GM18870 (cell line): Measurements from ENCODE around the gene BRIX1.
A peak's percentile ranks its signal among the peaks of the same experiment; 100 is the strongest.
"Not testable (repeated sequence)": the region's sequence is repeated elsewhere in the genome, so short reads cannot be mapped to it uniquely, and the experiment has no call there.

ENCODE experiments used
- ATAC-seq: cut with Tn5 transposase; IDR thresholded peaks from one replicate; pipeline ENCODE4 v1.9.1; 2021; ENCODE audit warnings: moderate library complexity; ENCODE audit not compliant: unreplicated experiment

BRIX1 gene

DNA sequence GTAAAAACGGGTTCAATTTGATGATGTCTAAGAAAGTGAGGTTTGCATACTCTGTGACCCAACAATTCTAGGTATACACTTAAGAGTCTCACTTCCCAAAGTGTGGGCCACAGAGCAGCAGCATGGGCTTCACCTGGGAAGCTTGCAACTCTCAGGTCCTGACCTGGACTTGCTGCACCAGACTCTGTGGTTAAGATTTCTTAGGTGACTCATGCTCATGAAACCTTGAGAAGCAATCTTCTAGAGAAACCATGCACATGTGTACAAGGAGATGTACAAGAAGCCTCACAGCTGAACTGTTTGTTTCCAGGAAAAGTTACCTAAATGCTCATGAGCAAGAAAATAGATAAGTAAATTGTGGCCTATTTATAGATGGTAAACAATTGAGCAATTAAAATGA is 43.8 kb downstream of the BRIX1 start:
- ATAC-seq: peak; percentile 95

DNA sequence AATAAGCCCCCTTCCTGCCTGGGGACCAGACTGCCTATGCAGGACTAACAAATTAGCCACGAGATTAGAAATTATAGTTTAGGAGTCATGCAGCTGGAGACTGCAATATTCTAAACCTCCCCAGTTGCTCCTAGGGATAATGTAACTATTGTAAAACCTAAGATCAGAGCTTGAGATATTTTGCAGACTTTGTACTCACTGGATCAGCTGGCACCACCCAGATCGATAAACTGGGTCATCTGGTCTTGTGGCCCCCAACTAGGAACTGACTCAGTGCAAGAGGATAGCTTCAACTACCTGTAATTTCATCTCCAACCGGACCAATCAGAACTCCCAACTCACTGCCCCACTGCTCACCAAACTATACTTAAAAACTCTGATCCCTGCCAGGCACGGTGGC is 52.0 kb downstream of the BRIX1 start:
- ATAC-seq: no peak

DNA sequence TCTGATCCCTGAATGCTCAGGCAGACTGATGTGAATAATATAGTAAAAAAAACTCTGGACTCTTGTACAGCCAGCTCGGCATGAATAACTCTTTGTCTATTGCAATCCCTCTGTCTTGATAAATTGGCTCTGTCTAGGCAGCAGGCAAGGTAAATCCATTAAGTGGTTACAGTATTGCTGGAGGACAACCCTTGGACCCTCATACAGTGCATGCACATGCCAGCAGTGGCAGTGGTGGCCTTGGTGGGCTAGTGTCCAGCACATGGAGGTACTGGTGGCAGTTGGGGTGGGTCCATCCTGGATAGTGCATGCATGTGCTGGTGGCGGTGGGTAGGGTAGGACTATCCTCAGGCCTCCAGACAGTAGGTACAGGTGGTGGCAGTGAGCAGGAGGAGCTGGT is 52.7 kb downstream of the BRIX1 start:
- ATAC-seq: no peak

DNA sequence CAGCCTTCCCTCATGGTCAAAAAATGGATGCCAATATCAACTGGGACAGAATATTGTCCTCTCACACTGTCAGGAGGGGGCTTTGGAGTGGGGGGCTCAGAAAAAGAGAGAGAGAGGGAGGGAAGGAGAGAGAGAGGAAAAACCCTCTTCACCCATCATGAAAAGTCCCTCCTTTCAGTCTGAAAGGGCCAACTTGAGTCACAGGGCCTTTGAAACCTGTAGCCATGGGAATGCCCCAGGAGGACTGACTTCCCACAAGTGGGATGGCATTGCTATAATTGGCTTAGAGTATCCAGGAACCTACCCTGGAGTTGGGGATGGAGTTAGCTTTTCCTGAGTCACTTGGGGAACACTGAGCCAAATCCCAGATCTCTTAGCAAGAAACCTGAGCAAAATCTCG is 55.0 kb downstream of the BRIX1 start:
- no peak for ATAC-seq

DNA sequence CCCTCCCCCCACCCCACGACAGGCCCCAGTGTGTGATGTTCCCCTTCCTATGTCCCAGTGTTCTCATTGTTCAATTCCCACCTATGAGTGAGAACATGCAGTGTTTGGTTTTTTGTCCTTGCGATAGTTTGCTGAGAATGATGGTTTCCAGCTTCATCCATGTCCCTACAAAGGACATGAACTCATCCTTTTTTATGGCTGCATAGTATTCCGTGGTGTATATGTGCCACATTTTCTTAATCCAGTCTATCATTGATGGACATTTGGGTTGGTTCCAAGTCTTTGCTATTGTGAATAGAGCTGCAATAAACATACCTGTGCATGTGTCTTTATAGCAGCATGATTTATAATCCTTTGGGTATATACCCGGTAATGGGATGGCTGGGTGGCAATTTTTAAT is 56.1 kb downstream of the BRIX1 start:
- not testable (repeated sequence) for ATAC-seq
